ENCODE results near the gene SCLY. TPM values are rescaled to one million over a fixed set of nuclear protein-coding genes. Genes with fewer than 3 reads are reported as not detected.
"Not testable (repeated sequence)": the region's sequence is repeated elsewhere in the genome, so short reads cannot be mapped to it uniquely, and the experiment has no call there.

SCLY gene
- polyA plus RNA-seq, 1 of the 3 experiments (the other 2 are of a cell fraction) = 20.9 TPM

GRCh38 chr2:238055841-238056240, 5.0 kb upstream of the SCLY start (continued):
- TF ChIP-seq USF2 (IDR thresholded peaks at IDR 0.05; ENCODE audit: borderline replicate concordance, low read depth, low read length) (no peak), EP300 (IDR thresholded peaks at IDR 0.05; ENCODE audit: borderline replicate concordance in 1 of 2, low read depth in 1 of 2, low read length in 1 of 2) (no peak), NRF1 (IDR thresholded peaks at IDR 0.05; ENCODE audit: low read depth, low read length) (no peak), CHD2 (IDR thresholded peaks at IDR 0.05; ENCODE audit: low read length, partially characterized antibody) (no peak), ZBTB33 (IDR thresholded peaks at IDR 0.05; ENCODE audit: borderline replicate concordance, low read depth) (no peak), CTCF (IDR thresholded peaks at IDR 0.05) (no peak), NFIC (IDR thresholded peaks at IDR 0.05; ENCODE audit: borderline replicate concordance) (no peak)

- H3K9me2 ChIP-seq; H3K9me3 ChIP-seq; H3K27ac ChIP-seq (ENCODE audit: low read depth in 2 of 2, low read length in 1 of 2); H3K4me3 ChIP-seq (ENCODE audit: low read depth in 2 of 2, low read length in 1 of 2); H3K36me3 ChIP-seq (replicated peaks in 1 of 2; ENCODE audit: control insufficient read depth in 1 of 2, insufficient read depth in 2 of 2, low read length in 1 of 2); H4K20me1 ChIP-seq (ENCODE audit: insufficient read depth); H3K4me2 ChIP-seq; H3K27me3 ChIP-seq (ENCODE audit: insufficient read depth); H3F3A ChIP-seq (replicated peaks; ENCODE audit: insufficient read depth); DNase-seq; H3K9ac ChIP-seq; H2AFZ ChIP-seq (ENCODE audit: low read depth); POLR2A ChIA-PET: not testable (repeated sequence)
- CTCF ChIA-PET = interaction anchor here (1.6 kb wide), 1 partner anchor 200 kb away, joined by 3 read pairs; no protein-coding TSS in a partner anchor
- Histone ChIP-seq H3K4me1 (ENCODE audit: control insufficient read depth in 1 of 2, insufficient read depth in 2 of 2, low read depth in 1 of 2, low read length in 1 of 2) (peaks cover 5 to 13% of the 10 kb centered on the region in 2 experiments; a peak in 3 of 4 replicates), H3K79me2 (ENCODE audit: insufficient read depth) (peaks cover 18% of the 10 kb centered on the region; the same call in 1 of the 2 replicates)
- WGBS (ENCODE audit: low lambda C conversion rate) = 90% methylated on average over 14 of the region's 44 CpGs
Observed at GRCh38 chr2:238057696-238058575, 2.9 kb upstream of the SCLY start.

All from SK-N-SH (cell line).